Progenitor cell of endocrine pancreas (in vitro differentiated cells): ENCODE results near the gene BICC1. TPM values are rescaled to one million over a fixed set of nuclear protein-coding genes. Genes with fewer than 3 reads are reported as not detected.

Source experiments
- DNase-seq: peaks from one replicate; pipeline ENCODE4 v3.0.0; 2021; ENCODE audit warnings: low spot score; ENCODE audit not compliant: unreplicated experiment
- H3K27ac Mint-ChIP-seq: 2 replicates; pipeline ENCODE4 v1.8.0; 2021; ENCODE audit warnings: mild to moderate bottlenecking, moderate library complexity, mixed read lengths
- H3K27me3 Mint-ChIP-seq: 2 replicates; pipeline ENCODE4 v1.8.0; 2021; ENCODE audit warnings: mixed read lengths
- H3K36me3 Mint-ChIP-seq: 2 replicates; pipeline ENCODE4 v1.8.0; 2022; ENCODE audit warnings: mixed read lengths; ENCODE audit not compliant: insufficient read depth
- H3K4me1 Mint-ChIP-seq: 2 replicates; pipeline ENCODE4 v1.8.0; 2021; ENCODE audit warnings: low read depth, mixed read lengths
- H3K4me3 Mint-ChIP-seq: 2 replicates; pipeline ENCODE4 v1.8.0; 2021; ENCODE audit warnings: low read depth, mild to moderate bottlenecking, moderate library complexity, mixed read lengths
- H3K9me3 Mint-ChIP-seq: 2 replicates; pipeline ENCODE4 v1.8.0; 2021; ENCODE audit warnings: low read depth, mixed read lengths
- CTCF ChIP-seq: fragments of 200-600 bp; sonication (generic); IDR thresholded peaks from one replicate; pipeline ENCODE4 v1.5.0; 2021; ENCODE audit warnings: antibody characterized with exemption, mild to moderate bottlenecking; ENCODE audit not compliant: unreplicated experiment
- total RNA-seq: library from RNA; stranded (reverse); gene quantifications from 2 replicates; pipeline ENCODE4 v1.2.1, GENCODE V29; 2021

Gene BICC1
- total RNA-seq, 1 donor from 2014 or later = 4.9 TPM

GRCh38 chr10:58778966-58779365 lies 266.3 kb downstream of the BICC1 start:
- H3K4me1 Mint-ChIP-seq = peaks cover 2% of the 10 kb centered on the region
- H3K9me3 Mint-ChIP-seq = no peaks in the 10 kb centered on the region
- H3K4me3 Mint-ChIP-seq = no peak overlapping the region
- H3K27me3 Mint-ChIP-seq = no peaks in the 10 kb centered on the region
- no peak for DNase-seq
- no peak for TF ChIP-seq CTCF
- H3K36me3 Mint-ChIP-seq = no peaks in the 10 kb centered on the region
- H3K27ac Mint-ChIP-seq = no peak overlapping the region

GRCh38 chr10:58779594-58779993 lies 266.9 kb downstream of the BICC1 start:
- Mint-ChIP-seq H3K4me1 (peaks cover 2% of the 10 kb centered on the region), H3K27ac (no peak overlapping the region), H3K27me3 (no peaks in the 10 kb centered on the region), H3K9me3 (no peaks in the 10 kb centered on the region), H3K36me3 (no peaks in the 10 kb centered on the region), H3K4me3 (no peak overlapping the region)
- no peak for TF ChIP-seq CTCF
- no peak for DNase-seq

GRCh38 chr10:58780476-58780875 lies 267.8 kb downstream of the BICC1 start:
- Mint-ChIP-seq H3K4me1 (peaks cover 2% of the 10 kb centered on the region), H3K4me3 (no peak overlapping the region), H3K27ac (no peak overlapping the region), H3K36me3 (no peaks in the 10 kb centered on the region), H3K9me3 (no peaks in the 10 kb centered on the region), H3K27me3 (no peaks in the 10 kb centered on the region)
- TF ChIP-seq CTCF = no peak
- DNase-seq = no peak

GRCh38 chr10:58781873-58782488 lies 269.3 kb downstream of the BICC1 start:
- no peak for DNase-seq
- no peaks in the 10 kb centered on the region for H3K27me3 Mint-ChIP-seq
- H3K9me3 Mint-ChIP-seq = no peaks in the 10 kb centered on the region
- H3K27ac Mint-ChIP-seq = no peak overlapping the region
- H3K36me3 Mint-ChIP-seq = no peaks in the 10 kb centered on the region
- TF ChIP-seq CTCF = peak; percentile 72
- H3K4me1 Mint-ChIP-seq = peaks cover 2% of the 10 kb centered on the region
- no peak overlapping the region for H3K4me3 Mint-ChIP-seq

- Mint-ChIP-seq H3K4me1 (peaks cover 2% of the 10 kb centered on the region), H3K36me3 (no peaks in the 10 kb centered on the region), H3K27ac (no peak overlapping the region), H3K27me3 (no peaks in the 10 kb centered on the region), H3K4me3 (no peak overlapping the region), H3K9me3 (no peaks in the 10 kb centered on the region)
- DNase-seq = no peak
- no peak for TF ChIP-seq CTCF
Observed at GRCh38 chr10:58782876-58783851, 270.5 kb downstream of the BICC1 start.
